Body of pancreas (tissue), 4 donors: ENCODE results near the gene MRPL40.

Source experiments
- POLR2A ChIP-seq, 3 donors: fragments of 450-650 bp; IDR thresholded peaks; one replicate each; pipeline ENCODE4 v1.6.1; 2016; ENCODE audit warnings: antibody characterized with exemption in 3 of 3, mild to moderate bottlenecking in 2 of 3
- TF ChIP-seq, protein P1 (sequence below), 7 experiments: fragments of 450-650 bp in 4 of 7; fragments of 200-600 bp in 3 of 7; sonication (generic) in 3 of 7; IDR thresholded peaks; one replicate each; pipeline ENCODE4 v1.5.1; 2016 to 2019; ENCODE audit warnings: antibody characterized with exemption in 7 of 7

DNA sequence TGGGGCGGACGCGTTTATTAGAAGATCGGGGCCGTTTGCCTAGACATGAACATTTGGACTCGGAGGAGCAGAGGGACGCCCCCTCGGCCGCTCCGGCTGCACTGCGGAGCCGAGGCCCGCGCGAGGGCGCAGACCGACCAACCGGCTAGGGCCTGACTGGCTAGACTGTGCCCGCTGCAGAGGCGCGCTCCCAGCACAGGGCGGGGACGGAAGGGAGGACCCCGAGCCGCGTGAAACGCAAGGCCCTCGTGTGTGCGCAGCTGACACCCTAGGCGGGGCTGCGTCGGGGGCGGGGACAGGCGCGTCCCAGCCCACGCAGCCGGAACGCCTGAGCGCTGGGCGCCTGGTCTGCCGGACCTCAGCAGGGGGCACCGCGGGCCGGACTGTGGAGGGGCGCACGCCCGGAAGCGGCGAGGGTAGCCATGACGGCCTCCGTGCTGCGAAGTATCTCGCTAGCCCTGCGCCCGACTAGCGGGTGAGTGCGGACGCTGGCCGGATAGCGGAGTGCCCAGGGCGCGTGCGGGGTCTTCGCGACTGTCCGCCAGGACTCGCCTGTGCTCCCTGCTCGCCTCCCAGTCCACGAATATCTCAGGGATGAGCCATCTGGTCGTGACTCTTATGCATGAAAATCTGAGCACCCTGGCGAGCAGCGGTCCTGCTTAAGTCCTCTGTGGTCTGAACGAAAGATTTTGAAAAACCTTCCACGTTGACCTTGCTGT is at the start of gene MRPL40:
- TF ChIP-seq POLR2A (IDR thresholded peaks at IDR 0.05) = peak; percentile 86 to 93 (median 90)
- TF ChIP-seq, protein P1, sequence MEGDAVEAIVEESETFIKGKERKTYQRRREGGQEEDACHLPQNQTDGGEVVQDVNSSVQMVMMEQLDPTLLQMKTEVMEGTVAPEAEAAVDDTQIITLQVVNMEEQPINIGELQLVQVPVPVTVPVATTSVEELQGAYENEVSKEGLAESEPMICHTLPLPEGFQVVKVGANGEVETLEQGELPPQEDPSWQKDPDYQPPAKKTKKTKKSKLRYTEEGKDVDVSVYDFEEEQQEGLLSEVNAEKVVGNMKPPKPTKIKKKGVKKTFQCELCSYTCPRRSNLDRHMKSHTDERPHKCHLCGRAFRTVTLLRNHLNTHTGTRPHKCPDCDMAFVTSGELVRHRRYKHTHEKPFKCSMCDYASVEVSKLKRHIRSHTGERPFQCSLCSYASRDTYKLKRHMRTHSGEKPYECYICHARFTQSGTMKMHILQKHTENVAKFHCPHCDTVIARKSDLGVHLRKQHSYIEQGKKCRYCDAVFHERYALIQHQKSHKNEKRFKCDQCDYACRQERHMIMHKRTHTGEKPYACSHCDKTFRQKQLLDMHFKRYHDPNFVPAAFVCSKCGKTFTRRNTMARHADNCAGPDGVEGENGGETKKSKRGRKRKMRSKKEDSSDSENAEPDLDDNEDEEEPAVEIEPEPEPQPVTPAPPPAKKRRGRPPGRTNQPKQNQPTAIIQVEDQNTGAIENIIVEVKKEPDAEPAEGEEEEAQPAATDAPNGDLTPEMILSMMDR (IDR thresholded peaks at IDR 0.05) = peak in 2 of 7 experiments; percentile 11 to 36
